Activated CD4-positive, CD25-positive, alpha-beta regulatory T cell (primary cell): ENCODE data around the gene ZNF287.

Source experiments
- DNase-seq, 4 experiments: peaks; one replicate each; lab custom pipeline; 2025; lab: John Stamatoyannopoulos, UW

ZNF287 gene

GRCh38 chr17:16516594-16517051 lies 52.4 kb downstream of the ZNF287 start:
- no peak for DNase-seq

- no peak for DNase-seq
These were observed 53.1 kb downstream of the ZNF287 start for GRCh38 chr17:16515933-16516332.

GRCh38 chr17:16513873-16514272 lies 55.1 kb downstream of the ZNF287 start:
- no peak for DNase-seq

- no peak for DNase-seq
These were observed 57.0 kb downstream of the ZNF287 start for GRCh38 chr17:16512011-16512410.

DNA sequence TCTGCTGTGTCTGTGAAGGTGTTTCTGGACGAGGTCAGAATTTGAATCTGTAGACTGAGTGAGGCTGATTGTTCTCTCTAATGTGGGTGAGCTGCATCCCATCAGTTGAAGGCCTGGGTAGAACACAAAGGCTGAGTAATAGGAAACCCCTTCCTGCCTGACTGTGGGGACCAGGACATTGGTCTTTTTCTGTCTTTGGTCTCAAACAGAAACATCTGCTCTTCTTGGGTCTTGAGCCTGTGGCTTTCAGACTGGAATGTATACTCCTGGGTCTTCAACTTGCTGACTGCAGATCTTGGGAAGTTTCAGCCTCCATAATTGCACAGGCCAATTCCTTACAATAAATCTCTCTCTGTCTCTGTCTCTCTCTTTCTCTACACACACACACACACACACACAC lies 57.4 kb downstream of the ZNF287 start:
- no peak for DNase-seq

GRCh38 chr17:16507918-16508533 lies 61.0 kb downstream of the ZNF287 start:
- no peak for DNase-seq

GRCh38 chr17:16506188-16506587 lies 62.8 kb downstream of the ZNF287 start:
- DNase-seq = no peak

- DNase-seq = no peak
These were observed 64.0 kb downstream of the ZNF287 start for GRCh38 chr17:16504984-16505383.
